GM21447 (cell line): Measurements from ENCODE around the gene CCDC187.

Source experiments
- ATAC-seq: cut with Tn5 transposase; IDR thresholded peaks from one replicate; pipeline ENCODE4 v1.9.1; 2021; ENCODE audit not compliant: unreplicated experiment

CCDC187 gene

GRCh38 chr9:136255896-136256890 is 47.7 kb downstream of the CCDC187 start:
- ATAC-seq, result no peak

- ATAC-seq, result no peak
Measured at GRCh38 chr9:136255166-136255538, 48.7 kb downstream of the CCDC187 start.

GRCh38 chr9:136254381-136255165 is 49.3 kb downstream of the CCDC187 start:
- no peak for ATAC-seq

- no peak for ATAC-seq
Measured at GRCh38 chr9:136253246-136254130, 50.4 kb downstream of the CCDC187 start.

- ATAC-seq, result no peak
Measured at GRCh38 chr9:136252846-136253245, 51.0 kb downstream of the CCDC187 start.

- ATAC-seq, result no peak
Measured at GRCh38 chr9:136252281-136252680, 51.6 kb downstream of the CCDC187 start.

- ATAC-seq, result no peak
Measured at GRCh38 chr9:136251264-136252115, 52.4 kb downstream of the CCDC187 start.

- ATAC-seq, result no peak
Measured at GRCh38 chr9:136250676-136251075, 53.2 kb downstream of the CCDC187 start.

- ATAC-seq, result no peak
Measured at GRCh38 chr9:136249877-136250559, 53.9 kb downstream of the CCDC187 start.

GRCh38 chr9:136248951-136249876 is 54.7 kb downstream of the CCDC187 start:
- ATAC-seq, result no peak

- ATAC-seq, result no peak
Measured at GRCh38 chr9:136247947-136248637, 55.8 kb downstream of the CCDC187 start.

GRCh38 chr9:136247551-136247916 is 56.4 kb downstream of the CCDC187 start:
- ATAC-seq, result no peak

GRCh38 chr9:136246849-136247550 is 56.9 kb downstream of the CCDC187 start:
- ATAC-seq, result no peak

GRCh38 chr9:136245219-136246150 is 58.4 kb downstream of the CCDC187 start, which contains the start of gene QSOX2:
Gene QSOX2 (minus strand): TSS chr9:136245812. CDS start chr9:136245803, 9 bp downstream.
- ATAC-seq, result no peak

- no peak for ATAC-seq
Measured at GRCh38 chr9:136244969-136245218, 59.0 kb downstream of the CCDC187 start.
